Effector CD4-positive, alpha-beta T cell (primary cell): ENCODE data around the gene MYL7.

Experiments used
- DNase-seq: peaks from one replicate; pipeline ENCODE4 v3.0.0-alpha.2; 2020

Gene MYL7

DNA sequence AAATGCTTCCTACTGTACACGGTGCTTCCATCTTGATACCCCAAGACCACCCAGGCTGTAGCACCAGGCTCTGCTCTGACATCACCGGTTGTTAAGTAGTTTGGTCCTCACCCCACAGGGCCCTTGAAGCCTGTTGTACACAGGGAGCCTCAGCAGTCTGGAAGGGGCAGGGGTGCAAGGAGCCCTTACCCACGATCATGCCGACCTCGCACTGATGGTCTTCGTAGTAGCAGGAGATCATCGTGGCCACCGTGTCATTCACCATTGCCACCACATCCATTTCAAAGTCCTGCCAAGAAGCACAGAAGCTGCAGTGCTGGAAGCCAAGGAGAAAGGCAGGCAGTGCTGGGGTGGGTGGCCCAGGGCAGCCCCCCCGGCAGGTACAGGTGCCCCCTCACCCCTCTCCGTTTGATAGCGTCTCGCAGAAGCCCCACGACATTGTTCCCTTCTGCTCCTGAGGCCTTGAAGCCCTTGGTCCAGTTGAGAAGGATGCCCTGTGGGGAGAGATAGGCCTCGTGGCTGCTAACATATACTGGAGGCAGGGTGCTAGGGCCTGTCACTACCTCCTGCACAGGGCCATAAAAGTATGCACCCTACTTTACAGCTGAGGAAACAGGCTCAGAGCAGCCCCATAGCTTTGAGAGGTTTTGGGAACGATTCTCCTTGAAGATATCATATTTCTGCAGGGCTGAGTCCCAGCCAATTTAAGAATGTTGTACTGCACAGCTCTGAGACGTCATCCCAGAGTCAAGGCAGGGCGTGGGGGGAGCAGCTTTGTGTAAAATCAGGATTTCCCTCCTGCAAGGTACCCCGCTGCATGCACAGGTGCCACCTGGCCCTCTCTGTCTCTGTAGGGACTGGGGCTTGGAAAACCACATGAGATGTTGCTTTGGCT lies 8.7 kb upstream of the MYL7 start:
- DNase-seq = no peak

DNA sequence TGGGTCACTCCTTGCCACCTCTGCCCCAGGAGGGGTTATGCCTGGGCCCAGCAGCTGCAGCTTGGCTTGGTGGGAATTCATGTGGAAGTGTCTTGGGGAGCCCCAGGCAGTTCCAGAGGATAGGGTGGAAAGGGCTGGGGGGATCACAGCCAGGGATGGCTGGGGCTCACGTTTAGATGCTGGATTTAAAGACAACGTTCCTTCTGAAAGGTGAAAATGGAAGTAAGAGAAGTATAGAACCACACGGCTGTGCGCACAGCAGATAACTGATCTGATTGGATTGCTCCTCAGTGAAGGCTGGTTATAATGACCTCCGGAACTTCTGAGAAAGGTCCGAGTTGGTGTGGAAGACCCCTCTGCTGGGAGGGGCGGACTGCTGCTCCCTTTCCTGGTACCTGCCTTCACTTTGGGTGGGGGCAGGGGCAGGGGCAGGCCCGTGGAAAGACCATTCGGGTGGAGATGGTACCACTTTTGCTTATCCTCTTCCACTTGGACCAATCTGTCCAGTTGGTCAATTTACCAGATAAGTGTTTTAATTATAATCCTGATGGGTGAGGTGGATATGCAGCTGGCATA lies 7.9 kb upstream of the MYL7 start:
- DNase-seq = no peak

DNA sequence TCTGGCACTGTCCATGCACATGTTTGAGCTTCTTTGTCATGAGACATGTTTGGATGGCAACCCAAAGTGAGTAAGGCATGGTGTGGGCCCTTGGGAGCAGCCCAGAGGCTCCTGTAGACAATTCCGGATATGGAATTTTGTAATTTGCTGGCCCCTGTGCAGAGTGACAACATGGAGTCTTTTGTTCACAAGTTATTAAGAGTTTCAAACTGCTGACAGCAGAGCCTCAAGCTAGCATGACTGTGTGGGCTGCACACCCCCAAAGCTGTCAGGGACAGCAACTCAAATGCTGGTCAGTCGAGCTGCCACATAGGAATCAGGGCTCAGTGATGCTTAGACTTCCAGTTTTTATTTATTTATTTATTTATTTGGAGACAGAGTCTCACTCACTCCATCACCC lies 7.0 kb upstream of the MYL7 start:
- no peak for DNase-seq

DNA sequence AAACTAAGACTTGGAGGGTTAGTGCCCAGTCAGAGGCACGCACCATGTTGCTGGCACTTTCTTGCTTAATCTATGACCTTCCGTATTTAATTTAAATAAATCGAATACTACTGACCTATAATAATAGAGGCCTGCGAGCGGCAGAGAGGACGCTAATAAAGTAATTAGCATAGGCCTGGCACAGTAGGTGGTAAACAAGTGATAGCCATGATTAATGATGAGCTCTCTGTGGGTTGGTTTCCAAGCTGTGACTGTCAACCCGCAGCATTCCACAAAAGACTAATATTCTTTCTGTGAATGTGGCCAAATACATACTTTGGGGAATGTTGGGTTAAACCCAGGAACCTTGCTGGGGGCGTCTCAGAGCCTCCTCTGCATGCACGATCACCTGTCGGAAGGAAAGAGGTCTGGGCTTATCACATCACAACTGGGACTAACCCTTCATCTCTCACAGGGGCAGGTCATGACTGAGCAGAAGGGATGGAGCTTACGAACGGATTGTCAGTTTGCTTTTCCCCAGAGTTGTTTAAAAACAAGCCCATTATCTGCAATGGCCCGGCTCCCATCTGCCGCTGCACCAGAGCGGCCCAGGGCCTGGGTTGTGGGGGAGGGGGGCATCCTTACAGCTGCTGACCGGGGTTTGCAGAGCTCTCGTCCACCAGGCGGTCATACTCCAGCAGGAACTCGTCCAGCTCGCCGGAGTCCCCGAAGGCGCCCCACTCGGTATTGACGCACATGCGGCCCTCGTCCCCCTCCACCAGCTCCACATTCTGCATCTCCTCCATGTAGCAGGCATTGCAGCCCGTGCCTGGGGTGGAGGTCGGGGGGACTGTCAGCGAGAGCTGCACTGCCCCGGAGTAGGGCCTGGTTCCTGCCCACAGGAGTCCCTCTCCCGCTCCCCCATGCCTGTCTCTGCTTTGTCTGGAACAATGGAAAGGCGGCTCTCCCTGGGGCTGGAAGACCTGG lies 6.2 kb upstream of the MYL7 start:
- no peak for DNase-seq

DNA sequence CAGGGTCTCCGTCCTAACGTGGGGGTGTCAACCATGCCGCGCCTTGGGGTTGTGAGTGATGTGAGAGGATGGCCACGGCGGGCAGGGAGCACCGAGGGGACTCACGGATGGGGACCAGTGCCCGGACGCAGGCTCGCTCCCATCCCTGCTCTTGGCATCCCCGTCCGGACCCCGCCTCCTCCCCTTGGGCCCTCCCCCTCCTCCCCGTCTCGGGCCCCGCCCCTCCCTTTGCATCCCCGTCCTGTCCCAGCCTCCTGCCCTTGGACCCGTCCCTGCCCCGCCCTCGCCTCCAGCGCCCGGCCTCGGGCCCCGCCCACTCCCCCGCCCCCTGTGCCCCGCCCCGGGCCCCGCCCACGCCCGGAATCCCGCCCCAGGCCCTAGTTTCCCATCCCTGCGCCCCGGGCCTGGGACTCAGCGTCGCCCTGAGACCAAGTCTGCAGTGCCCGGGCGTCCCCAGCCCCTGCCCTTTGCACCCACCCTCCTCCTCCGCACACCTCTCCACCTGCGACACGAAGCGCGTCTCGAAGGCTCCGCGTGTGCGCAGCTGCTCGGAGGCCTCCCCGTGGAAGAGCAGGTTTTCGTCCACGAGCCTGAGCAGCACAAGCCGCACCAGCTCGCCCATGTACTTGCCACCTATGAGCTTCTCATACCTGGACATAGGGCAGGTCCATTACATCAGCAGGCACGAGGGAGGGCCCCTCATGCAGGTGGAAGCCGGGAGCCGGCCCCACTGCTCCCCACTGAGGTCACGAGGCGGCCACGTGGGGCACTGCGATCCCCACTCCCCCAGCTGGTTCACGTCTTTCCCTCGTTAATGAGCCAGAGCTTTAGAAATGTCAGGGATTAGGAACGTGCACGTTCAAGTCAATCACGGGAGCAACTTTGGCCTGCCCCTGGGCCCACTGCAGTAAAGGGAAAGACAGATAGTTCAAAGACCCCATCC lies 5.1 kb upstream of the MYL7 start:
- peak; percentile 48 for DNase-seq

DNA sequence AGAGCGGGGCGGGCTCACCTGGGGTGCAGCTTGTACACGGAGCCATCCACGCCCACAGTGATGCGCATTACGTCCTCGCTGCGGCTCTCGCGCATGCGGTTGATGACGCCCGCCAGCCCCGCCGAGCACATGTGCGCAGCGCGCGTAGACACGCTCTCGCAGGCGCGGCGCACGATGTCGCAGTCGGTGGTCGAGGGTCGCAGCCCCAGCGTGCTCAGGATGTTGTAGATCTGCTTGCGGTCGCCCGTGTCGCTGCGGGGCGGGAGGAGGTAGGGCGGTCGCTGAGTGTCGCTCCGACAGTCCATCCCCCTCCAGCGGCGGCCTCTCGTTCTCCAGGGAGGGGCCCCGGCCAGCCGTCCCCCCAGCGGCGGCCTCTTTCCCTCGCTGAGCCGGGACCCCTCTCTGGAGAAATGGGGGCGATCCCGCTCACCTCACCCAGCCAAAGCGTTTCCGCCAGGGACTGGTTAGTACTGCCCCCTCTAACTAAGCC lies 4.4 kb upstream of the MYL7 start:
- DNase-seq = peak; percentile 33

DNA sequence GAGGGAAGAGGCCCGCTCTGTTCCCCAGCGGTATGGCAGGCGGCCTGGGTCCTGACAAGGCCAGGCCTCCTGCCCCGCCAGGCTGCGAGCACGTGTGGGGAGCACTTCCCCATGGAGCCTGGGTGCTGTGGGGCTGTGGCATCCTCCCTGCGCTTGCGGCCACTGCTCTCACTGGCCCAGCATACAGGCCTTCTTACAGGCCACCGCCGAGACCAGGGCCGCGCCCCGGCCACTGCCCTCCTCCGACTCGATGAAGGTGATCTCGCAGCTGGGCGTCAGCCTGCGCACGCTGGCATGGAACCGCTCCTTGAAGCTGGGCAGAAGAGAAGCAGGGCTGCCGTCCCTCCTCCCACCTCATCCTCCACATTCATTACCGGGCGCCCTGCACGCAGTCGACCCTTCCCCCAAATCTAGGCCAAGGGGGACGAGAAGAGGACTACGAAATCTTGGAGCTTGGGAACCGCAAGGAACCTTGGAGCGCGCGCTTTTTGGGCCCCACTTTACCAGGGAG lies 3.9 kb upstream of the MYL7 start:
- no peak for DNase-seq

DNA sequence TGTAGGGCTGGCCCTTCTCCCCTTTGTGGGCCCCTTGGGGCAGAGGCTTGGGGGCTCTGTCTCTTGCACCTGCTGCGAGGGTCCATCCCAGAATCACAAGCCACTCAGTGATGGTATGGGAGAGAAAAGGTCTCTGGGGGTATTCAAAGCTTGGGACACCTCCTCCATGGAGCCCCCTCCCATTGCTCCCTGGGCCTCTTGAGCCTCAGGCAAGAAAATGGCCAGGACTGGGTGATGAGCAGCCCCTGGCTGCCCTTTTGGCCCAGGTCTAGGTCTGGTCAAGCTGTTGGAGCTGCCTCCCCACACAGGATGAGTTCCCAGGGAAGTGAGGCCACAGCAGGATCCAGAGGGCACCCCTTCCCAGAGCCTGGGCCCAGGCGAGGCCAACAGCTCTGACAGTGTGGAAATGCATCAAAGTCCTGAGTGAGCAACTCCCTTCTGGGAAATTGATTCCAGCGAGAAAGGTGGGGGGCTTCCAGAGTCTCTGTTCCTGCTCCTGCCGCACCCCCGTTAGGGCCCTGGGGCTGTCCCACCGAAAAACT lies 3.4 kb upstream of the MYL7 start:
- DNase-seq = no peak

DNA sequence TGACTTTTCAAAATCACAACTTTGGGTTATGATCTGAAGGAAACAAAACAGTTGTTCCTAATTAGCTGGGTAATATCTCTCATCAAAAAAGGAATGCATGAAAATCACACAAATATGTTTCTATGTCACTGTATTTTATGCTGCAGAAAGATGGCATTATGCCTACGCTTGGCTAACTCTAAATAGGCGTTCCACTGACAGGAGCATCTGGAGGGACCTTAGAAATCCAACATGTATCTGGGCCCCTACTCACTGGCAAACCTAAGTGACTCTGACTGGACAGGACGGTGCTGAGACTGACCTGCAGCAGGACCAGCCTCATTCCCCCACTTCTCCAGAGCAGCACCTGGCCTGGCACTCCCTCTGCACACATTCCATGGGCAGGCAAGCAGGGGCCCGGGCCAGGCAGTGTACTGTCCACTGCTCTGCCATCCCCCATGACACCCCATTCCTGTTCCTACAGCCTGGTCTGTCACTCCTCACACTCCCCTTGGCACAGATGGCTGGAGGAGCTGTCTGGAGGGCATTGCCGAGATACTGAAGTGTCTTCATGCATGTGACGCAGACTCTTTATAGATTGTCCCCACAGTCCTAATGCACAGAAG lies 2.6 kb upstream of the MYL7 start:
- DNase-seq = no peak

DNA sequence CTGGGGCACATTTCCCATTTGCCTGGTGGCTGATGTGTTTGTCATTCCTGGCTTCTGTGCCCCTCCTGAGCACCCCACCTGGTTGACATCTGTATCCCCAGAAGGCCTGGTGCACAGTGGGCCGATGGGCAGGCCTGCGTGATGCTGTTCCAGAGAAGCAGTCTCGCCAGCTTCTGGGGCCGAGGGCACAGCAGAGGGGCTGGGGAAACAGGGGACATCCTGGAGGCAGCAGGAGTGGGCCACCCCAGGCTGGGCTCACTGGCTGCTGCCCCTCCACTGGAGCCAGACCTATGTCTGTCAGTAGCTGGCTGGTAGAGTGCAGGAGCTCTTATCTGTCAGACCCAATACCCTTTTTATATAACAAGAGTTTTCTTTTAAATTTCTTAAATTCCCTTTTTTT lies 896 bp upstream of the MYL7 start:
- no peak for DNase-seq

DNA sequence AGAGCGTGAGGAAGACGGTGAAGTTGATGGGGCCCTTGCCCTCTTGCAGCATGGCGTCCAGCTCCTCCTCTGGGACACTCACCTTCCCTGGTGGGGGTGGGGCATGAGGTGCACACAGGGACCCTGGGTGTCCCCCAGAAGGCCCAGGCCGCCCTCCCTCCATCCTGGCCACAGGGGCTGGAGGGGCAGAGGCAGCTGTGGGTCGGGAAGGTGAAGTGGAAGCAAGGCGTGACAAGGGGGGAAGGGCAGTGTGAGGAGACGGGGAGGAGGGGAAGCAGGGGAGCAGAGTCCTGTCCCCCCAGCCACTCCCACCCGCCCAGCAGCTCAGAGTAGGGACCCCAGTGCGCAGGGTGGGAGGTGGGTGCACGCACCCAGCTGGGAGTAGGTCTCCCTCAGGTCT lies 791 bp downstream of the MYL7 start:
- DNase-seq = no peak

DNA sequence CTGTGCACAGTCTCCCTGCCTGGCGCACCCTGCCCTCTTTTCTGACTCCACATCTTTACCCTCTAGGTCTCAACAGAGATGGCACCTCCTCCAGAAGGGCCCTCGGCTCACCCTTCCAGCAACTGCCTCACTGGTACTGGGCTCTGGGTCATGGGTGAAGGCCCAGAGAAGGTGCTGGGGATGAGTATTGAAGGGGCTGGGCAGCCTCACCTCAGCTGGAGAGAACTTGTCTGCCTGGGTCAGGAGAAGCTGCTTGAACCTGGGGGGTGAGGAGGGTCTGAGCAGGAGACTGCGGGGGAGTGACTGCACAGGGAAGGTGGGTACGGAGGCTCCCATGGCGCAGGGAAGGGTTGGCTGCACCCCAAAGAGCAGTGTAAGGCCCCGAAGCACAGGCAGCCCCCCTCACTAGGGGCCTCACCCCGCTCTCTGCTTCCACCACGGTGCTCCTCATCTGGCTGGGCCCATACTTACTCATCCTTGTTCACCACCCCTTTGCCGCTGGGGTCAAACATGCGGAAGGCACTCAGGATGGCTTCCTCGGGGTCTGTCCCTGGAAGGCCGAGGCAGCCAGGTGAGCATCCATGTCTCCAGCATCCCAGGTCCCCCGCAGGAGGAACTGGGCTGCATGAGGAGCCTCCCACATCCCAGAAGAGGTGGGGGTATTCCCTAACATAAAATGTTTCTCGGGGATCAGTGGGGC lies 1.7 kb downstream of the MYL7 start:
- no peak for DNase-seq

DNA sequence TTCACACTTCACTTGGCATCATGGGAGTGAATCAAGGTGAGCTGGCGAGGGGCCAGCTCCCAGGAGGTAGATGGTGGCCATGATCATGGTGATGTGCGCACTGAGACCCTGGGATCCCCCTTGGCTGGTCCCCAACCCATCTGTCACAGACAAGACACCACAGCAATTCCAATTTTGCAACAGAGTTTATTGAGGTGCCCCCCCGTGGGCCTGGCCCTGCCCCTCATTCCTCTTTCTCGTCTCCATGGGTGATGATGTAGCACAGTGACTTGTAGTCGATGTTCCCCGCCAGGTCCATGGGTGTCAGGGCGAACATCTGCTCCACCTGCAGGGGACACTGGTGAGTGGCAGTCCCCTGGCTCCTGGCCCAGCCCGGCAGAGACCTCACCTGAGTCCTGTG lies 2.4 kb downstream of the MYL7 start:
- DNase-seq = no peak

DNA sequence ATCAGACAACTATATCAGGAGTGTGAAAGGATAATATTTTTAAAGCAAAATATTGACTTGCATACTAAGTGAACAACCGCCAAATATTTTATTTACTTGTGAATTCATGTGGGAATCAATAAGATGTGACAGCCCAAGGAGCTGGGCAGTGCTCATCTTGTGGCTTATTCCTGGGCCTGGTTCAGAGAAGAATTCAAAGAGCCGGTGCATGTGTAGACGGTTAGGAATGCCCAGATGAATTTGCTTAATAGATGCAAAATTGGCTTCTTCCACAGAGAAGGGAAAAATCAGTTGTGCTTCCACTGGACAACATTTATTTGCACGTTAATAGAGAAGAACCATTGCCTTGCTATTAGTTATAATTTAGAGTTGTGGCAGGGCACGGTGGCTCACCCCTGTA lies 4.4 kb downstream of the MYL7 start:
- no peak for DNase-seq

DNA sequence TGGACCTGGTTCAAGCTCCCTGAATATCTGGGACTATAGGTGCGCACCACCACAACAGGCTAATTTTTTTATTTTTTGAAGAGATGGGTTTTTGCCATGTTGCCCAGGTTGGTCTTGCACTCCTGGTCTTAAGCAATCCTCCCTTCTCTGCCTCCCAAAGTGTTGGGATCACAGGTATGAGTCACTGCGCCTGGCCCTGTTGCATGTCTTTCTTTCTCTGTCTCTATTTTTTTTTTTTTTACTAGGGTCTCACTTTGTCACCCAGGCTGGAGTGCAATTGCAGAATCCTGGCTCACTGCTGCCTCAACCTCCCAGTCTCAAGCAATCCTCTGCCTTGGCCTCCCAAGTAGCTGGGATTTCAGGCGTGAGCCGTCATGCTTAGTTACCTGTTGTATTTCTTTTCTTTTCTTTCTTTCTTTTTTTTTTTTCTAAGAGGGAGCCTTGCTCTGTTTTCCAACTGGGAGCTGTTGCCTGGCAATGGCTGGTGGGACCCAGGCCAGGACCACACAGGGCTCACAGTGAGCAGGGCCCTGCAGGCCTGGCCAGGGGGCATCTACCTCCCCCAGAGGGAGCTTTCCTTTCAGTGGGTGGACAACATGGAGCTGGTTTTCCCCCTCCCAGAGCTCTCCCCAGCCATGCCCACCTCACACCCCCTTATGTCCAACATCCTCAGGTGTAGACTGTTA lies 6.0 kb downstream of the MYL7 start:
- DNase-seq = no peak

DNA sequence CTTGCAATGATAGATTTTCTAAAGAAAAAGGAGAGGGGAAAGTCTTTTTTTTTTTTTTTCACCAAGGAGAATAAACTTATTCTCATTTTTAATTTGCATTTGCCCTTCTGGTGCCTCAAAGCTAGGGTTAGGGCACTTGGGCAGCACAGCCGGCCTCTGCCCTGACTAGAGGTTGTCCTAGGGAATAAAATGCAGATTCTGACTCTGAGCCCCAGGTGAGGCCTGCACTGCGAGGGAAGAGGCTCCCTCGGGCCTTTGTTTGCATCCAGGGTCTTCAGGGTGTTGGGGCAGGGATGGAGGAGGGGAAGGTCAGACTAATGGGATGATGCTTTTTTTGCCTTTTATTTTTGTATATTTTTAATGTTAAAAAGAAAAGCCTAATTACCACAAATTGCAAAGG lies 7.8 kb downstream of the MYL7 start:
- DNase-seq = no peak

DNA sequence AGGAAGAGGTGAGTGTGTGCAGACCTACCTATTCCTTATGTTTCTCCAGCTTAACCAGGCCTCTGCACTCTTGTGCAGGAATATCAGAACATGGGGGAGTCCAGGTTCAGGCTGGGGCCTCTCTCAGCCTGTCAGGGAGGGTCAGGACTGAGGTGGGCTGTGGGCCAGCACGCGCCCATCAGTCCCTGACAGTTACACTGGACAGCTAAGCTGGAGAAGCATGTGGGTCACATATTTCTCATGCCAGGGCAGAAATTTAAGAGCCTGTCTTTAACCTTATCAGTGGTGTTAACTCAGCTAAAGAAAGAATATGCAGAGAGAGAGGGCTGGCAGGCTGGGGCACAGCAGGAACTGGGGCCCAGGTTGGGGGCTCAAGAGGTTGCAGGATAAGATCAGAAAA lies 9.1 kb downstream of the MYL7 start:
- DNase-seq = no peak

DNA sequence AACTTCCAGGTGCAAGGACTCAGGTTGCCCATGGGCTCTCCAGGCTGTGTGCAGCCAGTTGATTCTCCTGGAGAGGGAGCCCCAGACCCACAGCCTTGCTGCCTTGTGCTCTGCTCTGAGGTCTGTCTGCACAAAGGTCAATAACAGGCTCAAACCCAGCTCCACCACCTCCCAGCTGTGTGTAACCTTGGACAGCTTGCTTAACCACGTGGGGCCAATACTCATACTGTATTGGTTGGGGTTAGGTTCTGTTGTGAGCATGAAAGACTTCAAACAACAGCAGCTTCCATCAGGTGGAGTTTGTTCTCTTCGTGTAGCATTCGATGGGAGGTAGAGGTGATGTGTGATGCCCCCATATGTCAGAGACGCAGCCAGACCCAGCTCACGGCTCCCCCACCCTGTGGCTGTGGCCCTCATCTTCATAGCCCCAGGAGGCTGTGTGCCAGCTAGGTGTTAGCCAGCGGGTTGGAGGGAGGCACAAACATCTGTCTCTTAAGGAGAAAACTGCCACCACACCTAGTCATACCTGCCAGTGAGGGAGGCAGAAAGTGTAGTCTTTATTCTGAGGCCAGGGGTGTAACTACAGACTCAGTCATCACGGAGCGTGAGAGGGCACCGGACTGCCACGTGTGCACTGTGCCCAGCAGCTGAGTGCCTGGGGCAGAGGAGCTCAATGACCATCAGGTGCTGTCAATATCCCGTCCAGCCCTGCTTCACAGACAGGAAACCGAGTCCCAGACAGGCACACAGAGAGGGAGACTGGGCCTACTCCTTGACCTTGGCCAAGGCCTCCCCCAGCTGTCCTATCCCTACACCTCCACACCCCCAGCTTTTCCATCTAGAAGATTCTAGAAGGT lies 9.7 kb downstream of the MYL7 start:
- no peak for DNase-seq
